Globus pallidus (tissue), 1 donor: ENCODE measurements around the gene TPCN2.
A peak's percentile ranks its signal among the peaks of the same experiment; 100 is the strongest.
"Not testable (repeated sequence)": the region's sequence is repeated elsewhere in the genome, so short reads cannot be mapped to it uniquely, and the experiment has no call there.

Experiments used
- DNase-seq: peaks from one replicate; pipeline ENCODE4 v3.0.0-alpha.2; 2015; ENCODE audit warnings: low spot score

Gene TPCN2

DNA sequence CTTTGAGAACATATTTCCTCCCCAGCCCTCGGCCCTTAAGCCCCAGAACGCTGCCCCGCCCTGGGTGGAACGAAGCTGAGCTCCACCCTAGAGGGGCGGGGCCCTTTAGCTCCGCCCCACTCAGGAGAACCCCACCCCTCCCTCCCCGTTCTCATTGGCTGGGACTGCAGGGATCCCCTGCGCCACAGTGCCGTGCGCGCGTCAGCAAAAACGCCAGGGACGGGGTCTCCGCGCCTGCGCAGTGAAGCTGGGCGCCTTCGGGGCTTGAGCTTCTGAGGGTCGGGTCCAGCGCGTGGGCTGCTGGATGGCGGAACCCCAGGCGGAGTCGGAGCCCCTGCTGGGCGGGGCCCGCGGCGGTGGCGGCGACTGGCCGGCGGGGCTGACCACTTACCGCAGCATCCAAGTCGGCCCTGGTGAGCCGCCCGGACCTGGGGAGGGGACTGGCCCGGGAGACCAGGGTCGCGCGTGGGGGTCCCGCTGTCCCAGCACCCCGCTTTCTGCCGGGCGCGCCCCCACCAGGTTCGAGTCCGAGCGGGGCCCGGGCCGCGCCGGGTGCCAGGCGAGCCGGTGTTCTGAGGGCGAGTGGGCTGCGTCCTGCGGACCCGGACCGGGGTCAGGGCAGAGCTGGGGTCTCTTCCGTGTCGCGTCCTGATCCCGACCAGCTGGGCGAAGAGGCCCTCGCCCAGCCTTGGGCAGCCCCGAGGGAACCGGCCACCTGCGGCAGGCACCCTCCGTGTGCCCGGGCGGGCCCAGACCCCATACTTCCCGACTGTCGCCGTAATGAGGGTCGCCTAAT lies at the start of gene TPCN2:
TPCN2 (plus strand) TSS at position 239 of the 796 bp plus-strand sequence; CDS start at position 305, 66 bp downstream.
- peak; percentile 96 for DNase-seq

DNA sequence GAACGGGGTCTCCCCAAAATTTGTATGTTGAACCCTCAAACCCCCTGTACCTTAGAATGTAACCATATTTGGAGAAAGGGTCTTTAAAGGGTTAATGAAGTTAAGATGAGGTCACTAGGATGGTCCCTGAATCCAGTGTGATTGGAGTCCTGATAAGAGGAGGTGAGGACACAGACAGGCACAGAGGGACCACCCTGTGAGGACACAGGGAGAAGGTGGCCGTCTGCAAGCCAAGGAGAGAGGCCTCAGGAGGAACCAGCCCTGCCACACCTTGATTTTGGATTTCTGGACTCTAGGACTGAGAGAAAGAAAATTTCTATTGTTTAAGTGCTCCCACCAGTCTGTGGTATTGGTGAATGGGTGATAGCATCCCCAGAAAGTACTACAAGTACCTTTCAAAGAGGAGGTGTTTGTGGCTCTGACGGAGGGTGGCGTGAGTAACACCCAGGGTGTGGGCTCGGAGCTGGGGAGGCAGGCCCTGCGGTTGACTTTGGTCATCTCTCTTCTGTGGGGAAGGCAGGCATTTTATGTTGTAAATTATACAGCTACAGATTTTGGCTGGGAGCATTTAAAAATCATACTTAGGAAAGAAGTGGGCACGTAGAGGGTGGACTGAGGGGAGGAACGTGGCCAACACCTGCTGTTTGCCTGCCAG lies 49.5 kb upstream of the TPCN2 start:
- no peak for DNase-seq

DNA sequence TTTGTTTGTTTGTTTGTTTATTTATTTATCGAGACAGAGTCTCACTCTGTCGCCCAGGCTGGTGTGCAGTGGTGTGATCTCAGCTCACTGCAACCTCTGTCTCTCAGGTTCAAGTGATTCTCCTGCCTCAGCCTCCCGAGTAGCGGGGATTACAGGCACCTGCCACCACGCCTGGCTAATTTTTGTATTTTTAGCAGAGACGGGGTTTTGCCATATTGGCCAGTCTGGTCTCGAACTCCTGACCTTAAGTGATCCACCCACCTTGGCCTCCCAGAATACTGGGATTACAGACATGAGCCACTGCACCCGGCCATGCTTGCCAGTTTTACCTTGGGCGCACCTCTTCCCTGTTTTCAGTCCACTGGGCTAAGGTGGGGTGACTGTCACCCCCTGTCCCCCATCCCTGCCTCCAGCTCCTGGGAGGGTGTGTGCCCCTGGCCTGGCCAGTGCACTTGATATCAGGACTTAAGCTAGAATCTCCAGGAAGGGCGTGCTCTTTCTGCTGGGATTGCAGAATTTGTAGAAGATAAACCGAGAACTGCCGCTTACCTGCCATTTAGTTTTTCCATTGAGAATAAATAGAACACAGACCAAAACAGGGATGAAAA lies 48.9 kb upstream of the TPCN2 start:
- not testable (repeated sequence) for DNase-seq

DNA sequence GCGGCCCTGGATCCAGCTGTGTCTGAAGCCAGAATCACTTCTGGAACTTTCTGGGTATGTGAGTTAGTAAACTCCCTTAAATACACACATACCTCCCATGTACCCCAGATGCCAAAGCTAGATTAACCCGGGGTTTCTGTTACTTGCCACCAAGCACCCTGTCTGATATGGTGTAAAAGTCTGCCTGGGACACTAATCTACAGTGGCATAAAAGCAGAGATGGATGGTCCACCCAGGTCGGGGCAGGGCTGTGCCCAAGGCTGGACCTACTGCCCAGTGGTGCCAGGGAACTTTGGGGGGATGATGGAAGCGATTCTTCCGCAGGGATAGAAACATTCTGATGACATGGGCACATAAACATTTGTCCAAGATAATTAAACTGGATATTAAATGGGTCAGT lies 48.3 kb upstream of the TPCN2 start:
- DNase-seq, result no peak

DNA sequence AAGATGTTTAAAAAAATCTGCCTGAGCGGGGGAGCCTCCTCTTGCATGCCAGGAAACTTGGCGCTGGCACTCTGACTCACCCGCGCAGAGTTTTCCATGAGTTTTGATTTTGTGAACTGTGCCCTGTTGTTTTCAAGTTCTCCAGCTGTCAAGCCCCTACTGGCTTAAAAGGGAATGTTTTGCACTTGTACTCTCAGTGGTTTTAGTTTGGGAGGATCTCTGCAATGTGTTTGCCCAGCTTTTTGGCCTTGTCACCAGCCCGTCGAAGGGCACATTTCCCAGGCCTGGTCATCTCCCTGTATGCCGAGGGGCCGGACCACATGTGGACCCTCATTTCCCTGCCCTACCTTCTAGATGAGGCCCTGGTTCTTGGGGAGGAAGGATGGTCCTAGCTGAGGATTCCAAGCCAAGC lies 47.9 kb upstream of the TPCN2 start:
- peak; percentile 11 for DNase-seq

DNA sequence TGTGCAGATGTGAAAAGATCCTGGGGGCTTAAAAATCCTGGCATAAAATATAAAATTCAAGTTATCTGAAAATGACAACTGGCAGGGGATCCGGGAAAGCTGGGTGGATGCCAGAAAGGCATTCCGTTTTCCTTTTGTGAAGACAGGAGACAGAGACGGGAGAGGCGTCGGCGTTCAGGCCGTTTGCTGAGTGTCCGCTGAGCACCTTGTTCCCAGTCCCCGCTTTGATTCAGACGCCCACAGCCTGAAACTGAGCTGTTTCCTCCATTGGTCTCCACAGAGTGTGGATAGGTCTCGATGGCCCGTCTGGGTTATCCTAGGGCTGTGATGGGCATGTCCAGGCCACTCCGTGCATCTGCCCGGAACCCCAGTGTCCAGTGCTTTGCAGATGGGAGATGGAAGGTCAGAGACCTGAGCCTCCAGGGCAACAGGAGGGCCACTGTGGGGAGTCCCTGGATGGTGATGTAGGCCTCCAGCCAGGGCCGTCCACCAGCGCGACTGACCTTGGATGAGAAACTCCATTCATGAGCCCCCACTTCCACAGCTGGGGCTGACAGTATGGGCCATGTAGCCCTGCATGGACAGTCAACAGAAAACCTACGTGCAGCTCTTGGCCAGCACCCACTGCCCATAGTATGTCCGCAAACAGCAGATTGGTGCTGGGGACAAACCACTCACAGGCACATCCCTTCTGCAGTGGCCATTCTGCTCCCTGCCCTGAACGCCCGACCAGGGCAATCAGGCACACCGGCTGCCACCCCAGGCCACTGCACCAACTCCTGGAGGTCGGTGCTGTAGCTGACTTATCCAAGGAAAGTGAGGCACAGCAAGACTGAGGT lies 47.3 kb upstream of the TPCN2 start:
- no peak for DNase-seq

DNA sequence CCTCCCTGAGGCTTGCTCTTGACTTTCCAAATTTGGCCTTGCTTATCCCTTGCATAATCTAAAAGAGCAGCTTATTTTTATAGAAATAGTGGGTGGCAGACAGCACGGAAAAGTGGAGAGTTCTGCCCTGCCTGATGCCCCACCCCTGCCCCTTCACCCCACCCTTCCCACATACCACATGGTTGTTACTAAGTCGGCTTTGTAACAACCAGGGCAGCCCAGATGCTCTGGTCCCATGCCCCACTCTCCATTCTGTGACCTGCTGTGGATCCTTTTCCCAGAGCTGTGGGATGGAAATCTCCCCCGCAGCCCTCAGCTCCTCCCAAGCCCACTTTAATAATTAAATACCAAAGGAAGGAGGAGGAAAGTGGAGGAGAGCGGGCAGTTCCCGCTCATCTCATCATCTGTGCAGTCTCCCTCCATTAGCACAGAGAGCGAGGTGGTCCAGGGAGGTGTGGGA lies 46.6 kb upstream of the TPCN2 start:
- no peak for DNase-seq

DNA sequence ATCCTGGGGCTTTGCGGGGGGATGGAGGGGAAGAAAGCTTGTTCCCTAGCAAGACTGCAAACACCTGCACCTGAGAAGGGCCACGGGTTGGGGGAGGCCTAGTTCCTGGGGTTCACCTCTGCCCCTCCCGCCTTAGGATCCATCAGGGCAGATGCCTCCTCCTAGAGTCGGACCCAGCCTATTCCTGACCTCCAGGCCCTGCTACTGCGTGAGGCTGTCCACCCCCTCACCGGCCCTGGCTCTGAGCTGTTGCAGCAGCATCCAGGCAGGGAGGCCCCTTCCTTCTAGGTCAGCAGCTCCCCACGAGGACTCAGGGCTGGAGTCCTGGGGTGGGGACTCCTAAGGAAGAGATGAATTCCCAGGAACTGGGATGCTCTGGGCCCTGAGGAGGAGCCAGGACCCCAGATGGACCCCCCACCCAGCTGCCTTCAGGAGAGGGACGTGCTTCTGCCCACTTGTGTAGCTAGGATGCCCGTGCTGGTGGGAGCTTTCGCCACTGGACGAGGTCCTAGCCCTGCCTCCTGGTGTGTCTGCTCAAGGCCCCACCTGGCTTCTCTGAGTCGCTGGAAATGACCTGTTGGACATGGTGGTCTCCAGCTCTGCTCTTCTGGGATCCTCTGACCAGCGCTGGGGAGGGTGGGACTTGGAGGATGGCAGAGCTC lies 46.0 kb upstream of the TPCN2 start:
- no peak for DNase-seq

DNA sequence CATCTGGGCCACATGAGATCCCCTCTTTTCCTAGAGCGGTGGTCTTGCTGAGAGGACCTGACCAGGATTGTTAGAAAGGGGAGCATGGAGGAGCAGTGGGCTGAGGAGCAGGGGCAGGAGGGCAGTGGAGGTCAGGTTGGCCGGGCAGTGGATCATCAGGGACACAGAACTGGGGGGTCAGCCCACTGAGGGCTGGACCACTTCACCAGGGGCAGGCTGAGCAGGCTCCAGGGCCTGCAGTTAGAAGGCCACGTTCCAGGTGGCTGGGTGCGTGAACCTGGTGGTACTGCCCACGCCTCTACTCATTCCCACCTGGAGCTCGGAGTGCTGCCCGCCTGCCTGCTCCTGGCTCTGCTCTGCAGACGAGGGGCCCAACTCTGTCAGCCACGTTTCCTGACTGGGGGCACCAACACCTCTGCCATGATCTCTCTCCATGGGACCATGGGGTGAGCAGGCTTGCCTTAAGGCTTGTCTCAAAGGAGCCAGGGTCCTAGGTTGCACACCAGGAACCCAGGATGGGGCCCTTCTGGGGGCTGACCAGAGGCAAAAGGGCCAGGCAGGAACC lies 45.3 kb upstream of the TPCN2 start:
- DNase-seq, result no peak

DNA sequence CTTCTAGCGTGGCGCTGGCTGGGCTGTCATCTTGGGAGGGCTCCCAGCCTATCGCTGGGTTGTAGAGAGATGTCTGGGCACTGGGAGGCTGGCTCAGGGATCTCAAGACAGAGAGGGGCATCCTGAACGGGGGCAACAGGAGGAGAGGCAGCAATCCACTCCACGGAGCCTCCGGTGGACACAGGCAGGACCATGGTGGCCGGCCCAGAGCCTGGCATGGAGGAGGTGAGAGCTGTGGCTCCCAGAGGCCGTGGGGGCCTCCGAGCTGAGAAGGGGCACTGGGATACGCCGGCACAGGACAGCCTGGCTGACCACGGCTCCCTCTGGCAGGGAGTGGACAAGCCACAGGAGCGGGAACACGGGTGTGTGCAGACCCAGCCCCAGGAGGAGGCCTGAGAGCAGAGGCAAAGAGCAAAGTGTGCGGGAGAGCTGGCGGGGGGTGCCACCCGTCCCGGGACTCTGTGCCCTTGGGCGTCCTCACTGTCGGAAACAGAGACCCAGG lies 44.8 kb upstream of the TPCN2 start:
- DNase-seq, result no peak

DNA sequence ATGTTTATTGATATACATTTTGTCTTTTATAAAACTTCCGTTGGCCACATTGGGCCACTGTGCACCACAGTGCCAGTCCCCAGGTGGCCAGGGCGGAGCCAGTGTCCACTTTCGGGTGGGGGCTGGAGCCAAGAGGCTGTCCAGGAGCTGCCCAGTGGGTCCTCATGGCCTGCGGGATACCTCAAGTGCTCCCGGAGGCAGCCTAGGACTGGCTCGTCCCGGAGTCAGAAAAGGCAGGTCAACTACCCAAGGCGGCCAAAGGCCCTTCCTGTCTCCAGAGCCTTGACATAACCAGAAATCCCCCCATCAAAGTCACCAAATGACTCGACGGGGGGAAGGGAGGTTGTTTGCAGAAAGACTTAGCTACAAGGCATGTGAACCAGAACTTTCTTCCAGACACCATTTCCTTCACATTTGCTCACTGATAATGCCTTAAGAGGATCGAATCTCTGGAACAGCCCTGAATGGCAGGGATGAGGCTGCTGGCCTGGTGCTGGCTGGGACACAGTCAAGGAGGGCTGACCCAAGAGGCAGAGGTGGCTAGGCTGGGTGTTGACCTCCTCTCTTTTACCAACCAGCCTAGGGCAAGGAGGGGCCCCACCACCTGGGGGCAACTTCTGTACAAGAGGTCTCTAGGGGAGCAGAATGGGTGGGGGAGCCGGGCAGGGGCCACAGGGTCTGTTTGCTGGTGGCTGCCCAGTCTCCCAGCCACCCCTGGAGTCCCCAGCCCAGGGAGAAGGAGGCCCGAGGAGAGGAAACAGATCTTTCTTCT lies 44.1 kb upstream of the TPCN2 start:
- no peak for DNase-seq

DNA sequence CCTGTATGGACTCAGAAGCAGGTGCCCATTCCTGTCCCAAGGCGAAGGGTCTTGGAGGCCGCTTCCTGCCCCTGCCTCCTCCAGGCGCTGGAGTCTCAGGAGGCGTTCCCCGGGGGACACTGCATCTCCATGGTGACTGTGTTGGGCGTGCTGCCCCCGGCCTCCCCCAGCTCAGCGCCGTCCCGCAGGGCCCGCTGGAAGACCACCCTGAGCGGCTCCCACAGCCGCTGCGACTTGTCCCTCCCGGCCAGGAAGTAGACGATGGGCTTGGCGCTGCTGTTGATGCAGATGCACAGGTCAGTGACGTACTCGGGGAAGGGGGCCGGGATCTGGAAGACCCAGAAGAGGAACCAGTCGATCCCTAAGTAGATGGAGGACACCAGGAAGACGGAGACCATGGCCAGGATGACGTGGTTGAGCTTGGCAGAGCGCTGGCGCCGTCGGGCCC lies 43.5 kb upstream of the TPCN2 start:
- DNase-seq, result no peak

DNA sequence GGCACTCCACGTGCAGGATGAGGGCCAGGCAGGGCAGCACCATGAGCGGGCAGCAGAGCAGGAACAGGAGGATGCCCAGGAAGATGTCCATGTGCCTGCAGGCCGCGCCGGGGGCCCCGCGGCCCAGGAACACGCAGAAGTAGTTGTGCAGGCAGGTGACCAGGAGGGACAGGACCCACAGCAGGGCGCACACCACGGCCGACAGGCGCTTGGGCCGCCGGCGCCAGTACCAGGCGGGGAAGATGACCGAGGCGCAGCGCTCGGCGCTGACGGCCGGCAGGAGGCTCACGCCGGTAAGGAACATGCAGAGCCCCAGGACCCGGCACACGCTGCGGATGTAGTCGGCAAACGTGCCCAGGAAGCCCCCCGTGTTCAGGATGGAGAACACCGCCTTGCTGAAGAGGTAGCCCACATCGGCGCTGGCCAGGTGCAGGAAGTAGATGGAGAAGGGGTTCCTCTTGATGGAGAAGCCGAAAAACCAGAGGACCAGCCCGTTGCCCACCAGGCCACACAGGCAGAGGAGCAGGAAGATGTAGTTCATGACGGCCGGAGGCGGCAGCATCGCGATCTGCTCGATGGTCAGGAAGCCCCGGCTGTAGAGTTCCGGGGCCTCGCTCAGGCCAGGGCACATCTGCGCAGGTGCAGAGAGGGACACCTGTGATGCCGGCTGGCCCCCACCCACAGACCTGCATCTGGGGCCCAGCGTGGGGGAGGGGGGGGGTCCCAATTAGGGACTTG lies 42.9 kb upstream of the TPCN2 start:
- no peak for DNase-seq

DNA sequence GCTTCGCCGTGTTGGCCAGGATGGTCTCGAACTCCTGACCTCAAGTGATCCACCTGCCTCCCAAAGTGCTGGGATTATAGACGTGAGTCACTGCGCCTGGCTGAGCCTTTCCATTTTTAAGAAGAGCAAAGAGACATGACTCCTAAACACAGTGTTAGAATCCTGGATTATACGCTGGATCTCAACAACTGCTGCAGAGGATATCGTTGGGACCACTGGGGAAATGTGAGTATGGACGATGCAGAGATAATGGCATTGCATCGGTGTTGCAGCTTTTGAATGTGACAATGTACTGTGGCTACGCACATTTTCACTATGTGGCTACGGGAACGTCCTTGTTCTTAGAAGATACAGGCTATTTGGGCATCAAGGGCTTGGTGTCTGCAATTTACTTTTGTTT lies 41.9 kb upstream of the TPCN2 start:
- DNase-seq, result no peak

DNA sequence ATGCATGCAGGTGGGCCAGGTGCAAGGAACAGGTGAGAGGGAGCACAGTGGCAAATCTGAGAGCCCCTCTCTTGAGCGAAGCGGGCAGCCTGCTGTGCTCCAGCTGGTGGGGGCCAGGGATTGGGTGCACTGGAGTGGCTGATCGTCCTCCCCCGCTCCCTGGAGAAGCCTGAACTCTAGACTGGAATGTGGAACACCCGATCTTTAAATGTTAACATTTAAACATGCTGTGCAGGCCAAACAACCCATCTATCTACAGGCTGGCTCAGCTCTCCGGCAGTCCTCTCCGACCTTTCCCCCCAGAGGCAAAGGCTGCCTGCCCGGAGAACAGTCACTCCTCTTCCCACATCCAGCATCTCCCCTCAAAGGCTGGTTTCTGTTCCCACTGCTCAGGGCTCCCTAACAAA lies 40.8 kb upstream of the TPCN2 start:
- no peak for DNase-seq

DNA sequence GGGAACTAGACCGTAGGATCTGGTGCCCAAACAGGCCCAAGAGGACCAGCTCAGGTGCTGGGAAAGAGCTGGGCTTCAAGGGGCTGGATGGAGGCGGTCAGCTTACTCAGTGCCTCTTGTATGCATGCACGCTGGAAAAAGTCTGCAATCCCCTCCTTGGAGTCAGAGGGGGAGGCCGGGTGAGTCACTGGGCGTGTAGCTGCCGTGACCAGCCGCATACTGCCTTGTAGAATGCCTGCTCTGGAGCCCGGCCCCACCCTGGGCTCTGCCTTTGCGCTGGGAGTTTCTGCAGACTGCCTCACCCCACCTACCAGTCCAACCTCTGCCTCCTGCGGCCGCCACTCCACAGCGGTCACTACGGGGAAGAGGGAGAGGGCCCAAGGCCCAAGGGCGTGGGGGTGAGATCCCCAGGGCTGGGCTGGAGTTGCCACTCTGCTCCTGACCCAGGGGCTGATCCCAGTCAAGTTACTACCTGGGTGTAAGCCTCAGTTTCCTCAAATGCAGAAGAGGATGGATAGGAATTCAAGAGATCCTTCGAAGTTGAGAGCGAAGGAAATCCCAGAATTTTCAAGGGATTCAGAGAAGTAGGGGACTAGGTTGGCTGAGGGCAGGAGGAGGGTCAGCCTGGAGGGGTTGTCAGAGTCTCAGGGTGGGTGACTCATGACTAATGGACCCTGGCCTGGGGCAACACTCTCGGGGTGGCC lies 39.8 kb upstream of the TPCN2 start:
- DNase-seq, result no peak

DNA sequence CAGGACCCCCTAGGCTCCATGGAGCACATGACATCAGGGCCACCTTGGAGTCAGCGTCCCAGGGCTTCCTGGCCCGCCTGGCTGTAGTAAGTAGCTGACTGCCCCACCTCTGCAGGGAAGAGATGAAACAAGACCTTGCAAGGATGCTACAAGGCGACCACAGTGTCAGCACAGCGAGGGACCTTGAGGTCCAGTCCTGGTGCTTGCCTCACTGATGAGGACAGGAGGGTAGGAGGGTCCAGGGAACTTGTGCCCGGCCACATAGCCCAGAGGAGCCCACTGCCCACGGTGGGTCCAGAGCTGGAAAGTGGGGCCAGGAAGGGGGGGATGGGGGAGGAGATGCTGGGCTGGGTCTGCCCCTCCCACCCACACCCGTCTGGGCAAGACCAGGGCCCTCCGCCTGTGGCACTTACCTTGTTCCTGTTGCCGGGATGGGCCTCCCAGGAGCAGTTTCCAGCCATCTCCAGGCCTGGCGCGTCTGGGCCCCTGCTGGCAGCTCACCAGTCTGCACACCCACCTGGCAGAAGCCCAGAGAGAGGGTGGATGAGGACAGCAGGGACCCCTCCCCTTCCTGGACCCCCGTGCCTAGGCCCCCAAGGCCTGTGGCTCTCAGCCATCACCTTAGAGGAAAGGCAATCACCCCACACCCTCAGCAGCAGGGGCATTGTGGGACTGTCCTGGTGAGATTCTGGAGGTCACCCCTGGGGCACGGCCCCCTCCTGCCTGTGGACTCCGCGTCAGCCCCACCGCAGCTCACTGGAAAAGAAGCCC lies 39.1 kb upstream of the TPCN2 start:
- DNase-seq, result no peak

DNA sequence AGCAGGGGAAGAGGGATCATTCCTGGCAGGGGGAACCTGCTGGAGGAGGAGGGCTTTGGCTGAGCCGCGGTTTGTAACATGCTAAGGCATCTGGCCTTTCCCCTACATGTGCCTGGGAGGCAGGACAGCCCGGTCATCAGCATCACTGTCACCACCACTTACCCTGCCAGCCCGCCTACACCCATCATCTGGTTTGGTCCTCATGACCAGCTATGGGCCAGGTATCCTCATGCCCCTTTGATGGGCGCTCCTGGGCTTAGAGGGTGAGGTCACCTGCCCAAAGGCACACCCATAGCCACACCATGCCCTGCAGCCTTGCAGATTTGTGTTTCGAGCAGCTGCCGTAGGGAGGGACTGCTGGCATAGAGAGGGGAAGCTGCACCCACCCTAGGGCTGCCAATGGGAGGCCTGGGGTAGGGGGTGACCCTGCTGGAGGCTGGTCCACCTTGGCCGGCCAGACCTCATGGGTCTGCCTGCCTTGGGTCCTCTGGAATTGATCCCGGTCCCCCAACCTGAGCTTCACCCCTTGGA lies 38.3 kb upstream of the TPCN2 start:
- DNase-seq, result no peak
